ENCODE data around the gene ARMC7. TPM values are rescaled to one million over a fixed set of nuclear protein-coding genes. Genes with fewer than 3 reads are reported as not detected.

The ARMC7 gene
- total RNA-seq, 1 experiment from 2014 or later: 26.0 TPM

DNA sequence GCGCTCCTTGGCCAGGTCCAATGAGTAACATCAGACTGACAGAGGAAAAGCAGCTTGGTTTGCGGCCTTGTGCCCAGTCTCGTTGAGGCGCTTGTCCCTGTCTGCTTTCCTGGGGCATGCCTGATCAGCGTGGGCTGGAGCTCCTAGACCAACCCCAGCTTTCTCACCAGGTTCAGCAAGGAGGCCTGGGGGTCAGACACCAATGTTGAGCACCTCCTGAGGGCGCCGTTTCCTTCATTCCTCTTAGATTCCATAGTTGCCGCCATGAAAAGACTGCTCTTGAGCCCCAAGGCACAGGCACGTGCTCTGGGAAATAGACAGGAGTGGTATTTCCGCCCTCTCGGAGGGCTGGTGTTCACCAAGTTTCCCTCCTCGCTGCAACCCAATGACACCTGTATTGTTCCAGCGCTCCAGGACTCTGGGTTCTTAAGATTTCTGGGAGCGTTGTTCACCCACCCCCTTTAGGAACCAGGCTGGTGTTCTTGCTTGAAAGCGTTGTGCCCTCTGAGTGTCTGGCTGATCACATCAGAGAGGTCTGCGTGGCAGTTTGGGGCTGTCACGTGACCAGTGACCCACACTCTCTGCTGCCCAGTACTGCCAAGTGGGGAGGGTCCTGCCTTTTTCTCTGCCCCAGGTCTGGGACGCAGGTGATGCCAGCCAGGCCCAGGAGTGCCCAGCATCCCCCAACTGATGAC, 44.8 kb upstream of the ARMC7 start:
- DNase-seq: no peak
- 0 out of 2 replicates have a peak, but pooled peaks cover under 1% of the 10 kb centered on the region for H3K4me1 ChIP-seq
- Mint-ChIP-seq H3K27ac (ENCODE audit: unreplicated experiment) (no peak overlapping the region), H3K27me3 (ENCODE audit: insufficient read depth, unreplicated experiment) (no peaks in the 10 kb centered on the region), H3K9me3 (ENCODE audit: unreplicated experiment) (no peaks in the 10 kb centered on the region), H3K4me3 (ENCODE audit: unreplicated experiment) (no peak overlapping the region), H3K4me1 (ENCODE audit: low read depth, unreplicated experiment) (peaks cover 2% of the 10 kb centered on the region), H3K36me3 (ENCODE audit: insufficient read depth, unreplicated experiment) (peaks cover 47% of the 10 kb centered on the region)
- CTCF ChIA-PET: interaction anchor here (0.8 kb wide), 1 partner anchor 48 kb away, joined by 3 read pairs; no protein-coding TSS in a partner anchor
- H3K36me3 ChIP-seq (ENCODE audit: control insufficient read depth, insufficient read depth, low read length): peaks cover 5% of the 10 kb centered on the region
- no peaks in the 10 kb centered on the region for H3K27me3 ChIP-seq (replicated peaks; ENCODE audit: control insufficient read depth, insufficient read depth, low read length)
- H3K9me3 ChIP-seq: no peaks in the 10 kb centered on the region
- POLR2A ChIA-PET: interaction anchor here (1.0 kb wide), 1 partner anchor 90 kb away, joined by 3 read pairs; no protein-coding TSS in a partner anchor
- TF ChIP-seq, protein P1, sequence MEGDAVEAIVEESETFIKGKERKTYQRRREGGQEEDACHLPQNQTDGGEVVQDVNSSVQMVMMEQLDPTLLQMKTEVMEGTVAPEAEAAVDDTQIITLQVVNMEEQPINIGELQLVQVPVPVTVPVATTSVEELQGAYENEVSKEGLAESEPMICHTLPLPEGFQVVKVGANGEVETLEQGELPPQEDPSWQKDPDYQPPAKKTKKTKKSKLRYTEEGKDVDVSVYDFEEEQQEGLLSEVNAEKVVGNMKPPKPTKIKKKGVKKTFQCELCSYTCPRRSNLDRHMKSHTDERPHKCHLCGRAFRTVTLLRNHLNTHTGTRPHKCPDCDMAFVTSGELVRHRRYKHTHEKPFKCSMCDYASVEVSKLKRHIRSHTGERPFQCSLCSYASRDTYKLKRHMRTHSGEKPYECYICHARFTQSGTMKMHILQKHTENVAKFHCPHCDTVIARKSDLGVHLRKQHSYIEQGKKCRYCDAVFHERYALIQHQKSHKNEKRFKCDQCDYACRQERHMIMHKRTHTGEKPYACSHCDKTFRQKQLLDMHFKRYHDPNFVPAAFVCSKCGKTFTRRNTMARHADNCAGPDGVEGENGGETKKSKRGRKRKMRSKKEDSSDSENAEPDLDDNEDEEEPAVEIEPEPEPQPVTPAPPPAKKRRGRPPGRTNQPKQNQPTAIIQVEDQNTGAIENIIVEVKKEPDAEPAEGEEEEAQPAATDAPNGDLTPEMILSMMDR (IDR thresholded peaks at IDR 0.05; ENCODE audit: insufficient read depth in 1 of 2, low read depth in 1 of 2, low read length in 1 of 2, severe bottlenecking in 1 of 2, unreplicated experiment in 1 of 2): no peak
- no TSS peak for BruUV-seq (replicated peaks)
- H3K4me3 ChIP-seq (ENCODE audit: low read depth, low read length): no peak overlapping the region
- intact Hi-C loops (cut with micrococcal nuclease; ENCODE audit: unreplicated experiment): loop anchor here (5.0 kb wide), 1 partner anchor 42 kb away; the partner anchor contains the start of gene ARMC7

DNA sequence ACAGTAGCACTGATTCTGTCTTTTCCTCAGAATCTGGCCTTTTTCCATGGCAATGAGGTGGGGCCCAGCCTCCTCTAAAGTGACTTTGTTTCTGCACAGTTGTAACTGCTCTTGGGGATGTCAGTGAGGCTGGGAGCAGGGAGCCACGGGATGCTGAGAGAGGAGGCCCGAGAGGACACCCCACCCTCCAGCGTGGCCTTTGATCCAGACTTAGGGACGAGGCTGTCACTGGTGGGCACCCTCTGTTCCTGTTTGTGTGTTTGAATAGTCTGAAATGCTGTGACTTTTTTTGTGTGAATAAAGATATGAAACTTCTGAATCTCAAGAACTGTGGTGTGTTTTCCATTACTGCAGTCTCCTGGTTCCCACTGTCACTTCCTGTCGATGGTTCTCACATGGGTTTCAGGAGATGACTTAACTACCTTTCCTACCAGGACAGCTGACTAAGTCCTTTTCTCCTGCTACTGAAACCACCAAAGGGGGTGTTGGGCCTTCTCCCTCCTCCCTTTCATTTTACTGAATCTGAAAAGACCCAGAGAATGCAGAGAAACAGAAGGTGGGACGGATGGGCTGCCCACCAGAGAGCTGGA, 44.1 kb upstream of the ARMC7 start:
- TF ChIP-seq, protein P1 (IDR thresholded peaks at IDR 0.05; ENCODE audit: insufficient read depth in 1 of 2, low read depth in 1 of 2, low read length in 1 of 2, severe bottlenecking in 1 of 2, unreplicated experiment in 1 of 2): no peak
- POLR2A ChIA-PET: no interaction called here
- H3K9me3 Mint-ChIP-seq (ENCODE audit: unreplicated experiment): no peaks in the 10 kb centered on the region
- Histone ChIP-seq H3K4me1 (no peaks in the 10 kb centered on the region), H3K9me3 (no peaks in the 10 kb centered on the region), H3K36me3 (ENCODE audit: control insufficient read depth, insufficient read depth, low read length) (peaks cover 5% of the 10 kb centered on the region), H3K4me3 (ENCODE audit: low read depth, low read length) (no peak overlapping the region), H3K27me3 (replicated peaks; ENCODE audit: control insufficient read depth, insufficient read depth, low read length) (no peaks in the 10 kb centered on the region)
- H3K4me1 Mint-ChIP-seq (ENCODE audit: low read depth, unreplicated experiment): no peaks in the 10 kb centered on the region
- H3K27me3 Mint-ChIP-seq (ENCODE audit: insufficient read depth, unreplicated experiment): no peaks in the 10 kb centered on the region
- BruUV-seq (replicated peaks): no TSS peak
- no peak overlapping the region for H3K4me3 Mint-ChIP-seq (ENCODE audit: unreplicated experiment)
- DNase-seq: no peak
- CTCF ChIA-PET: interaction anchor here (0.6 kb wide), 1 partner anchor 85 kb away, joined by 3 read pairs; no protein-coding TSS in a partner anchor
- peaks cover 41% of the 10 kb centered on the region for H3K36me3 Mint-ChIP-seq (ENCODE audit: insufficient read depth, unreplicated experiment)
- H3K27ac Mint-ChIP-seq (ENCODE audit: unreplicated experiment): no peak overlapping the region
- intact Hi-C loops (cut with micrococcal nuclease; ENCODE audit: unreplicated experiment): loop anchor here (5.0 kb wide), 1 partner anchor 42 kb away; the partner anchor contains the start of gene ARMC7

DNA sequence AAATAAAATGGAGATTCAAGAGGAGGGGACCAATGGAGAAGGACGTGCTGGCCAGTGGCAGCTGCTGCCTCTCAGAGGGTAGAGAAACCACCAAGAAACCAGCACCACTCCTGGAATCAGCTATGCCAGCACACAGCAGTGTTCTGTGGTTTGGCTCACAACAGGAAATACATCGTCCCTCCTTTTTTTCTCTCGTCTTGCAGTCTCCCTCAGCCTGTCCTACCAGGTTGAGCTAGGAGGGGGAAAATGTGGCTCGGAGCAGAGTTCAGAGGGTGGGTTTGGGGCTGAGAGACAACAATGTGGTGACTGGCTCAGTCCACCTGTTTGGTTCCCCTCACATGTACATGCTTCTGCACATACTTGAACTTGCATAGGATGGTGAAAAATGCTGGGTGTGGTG, 41.9 kb upstream of the ARMC7 start:
- no peaks in the 10 kb centered on the region for H3K27me3 ChIP-seq (replicated peaks; ENCODE audit: control insufficient read depth, insufficient read depth, low read length)

More for the DNA sequence above, 41.9 kb upstream of the ARMC7 start:
- Histone ChIP-seq H3K4me3 (ENCODE audit: low read depth, low read length) (no peak overlapping the region), H3K36me3 (ENCODE audit: control insufficient read depth, insufficient read depth, low read length) (peaks cover 4% of the 10 kb centered on the region), H3K9me3 (no peaks in the 10 kb centered on the region), H3K4me1 (no peaks in the 10 kb centered on the region)
- no peak overlapping the region for H3K4me3 Mint-ChIP-seq (ENCODE audit: unreplicated experiment)
- BruUV-seq (replicated peaks): no TSS peak
- TF ChIP-seq, protein P1 (IDR thresholded peaks at IDR 0.05; ENCODE audit: insufficient read depth in 1 of 2, low read depth in 1 of 2, low read length in 1 of 2, severe bottlenecking in 1 of 2, unreplicated experiment in 1 of 2): no peak
- peaks cover 28% of the 10 kb centered on the region for H3K36me3 Mint-ChIP-seq (ENCODE audit: insufficient read depth, unreplicated experiment)
- ChIA-PET POLR2A (no interaction called here), CTCF (interaction anchor here (0.6 to 2.9 kb wide), 3 partner anchors 8 to 622 kb away, joined by 4 to 16 read pairs (median 8); no protein-coding TSS in a partner anchor)
- intact Hi-C loops (cut with micrococcal nuclease; ENCODE audit: unreplicated experiment): loop anchor here (5.0 kb wide), 1 partner anchor 39 kb away; the partner anchor contains the start of gene ARMC7
- DNase-seq: no peak
- no peaks in the 10 kb centered on the region for H3K9me3 Mint-ChIP-seq (ENCODE audit: unreplicated experiment)
- no peaks in the 10 kb centered on the region for H3K27me3 Mint-ChIP-seq (ENCODE audit: insufficient read depth, unreplicated experiment)
- H3K27ac Mint-ChIP-seq (ENCODE audit: unreplicated experiment): no peak overlapping the region
- H3K4me1 Mint-ChIP-seq (ENCODE audit: low read depth, unreplicated experiment): peaks cover 7% of the 10 kb centered on the region
